HG03060 (cell line): ENCODE data around the gene ZBTB8B.
"Not testable (repeated sequence)": the region's sequence is repeated elsewhere in the genome, so short reads cannot be mapped to it uniquely, and the experiment has no call there.

Experiments used
- ATAC-seq: cut with Tn5 transposase; IDR thresholded peaks from one replicate; pipeline ENCODE4 v1.9.1; 2021; ENCODE audit warnings: low read depth, moderate number of reproducible peaks; ENCODE audit not compliant: unreplicated experiment

The ZBTB8B gene

GRCh38 chr1:32468791-32469190 lies 3.9 kb downstream of the ZBTB8B start:
- no peak for ATAC-seq

GRCh38 chr1:32470431-32470830 lies 5.6 kb downstream of the ZBTB8B start:
- ATAC-seq = no peak

- no peak for ATAC-seq
Measured at GRCh38 chr1:32470991-32471694, 6.3 kb downstream of the ZBTB8B start.

- ATAC-seq = no peak
Measured at GRCh38 chr1:32471695-32472362, 7.0 kb downstream of the ZBTB8B start.

GRCh38 chr1:32472966-32473365 lies 8.1 kb downstream of the ZBTB8B start:
- ATAC-seq = not testable (repeated sequence)

- ATAC-seq = no peak
Measured at GRCh38 chr1:32474954-32475353, 10.1 kb downstream of the ZBTB8B start.

GRCh38 chr1:32480003-32480402 lies 15.1 kb downstream of the ZBTB8B start:
- no peak for ATAC-seq

GRCh38 chr1:32480761-32481160 lies 15.9 kb downstream of the ZBTB8B start:
- ATAC-seq = no peak

GRCh38 chr1:32481788-32482187 lies 16.9 kb downstream of the ZBTB8B start:
- not testable (repeated sequence) for ATAC-seq

- no peak for ATAC-seq
Measured at GRCh38 chr1:32485554-32486255, 20.8 kb downstream of the ZBTB8B start.

GRCh38 chr1:32486463-32487113 lies 21.7 kb downstream of the ZBTB8B start:
- ATAC-seq = no peak

- ATAC-seq = no peak
Measured at GRCh38 chr1:32487182-32487581, 22.3 kb downstream of the ZBTB8B start.

- ATAC-seq = no peak
Measured at GRCh38 chr1:32489774-32490454, 25.0 kb downstream of the ZBTB8B start.

- ATAC-seq = no peak
Measured at GRCh38 chr1:32491386-32491785, 26.5 kb downstream of the ZBTB8B start.

GRCh38 chr1:32494196-32494595 lies 29.3 kb downstream of the ZBTB8B start:
- ATAC-seq = no peak

GRCh38 chr1:32494711-32495337 lies 30.0 kb downstream of the ZBTB8B start:
- ATAC-seq = no peak

- no peak for ATAC-seq
Measured at GRCh38 chr1:32496127-32496526, 31.3 kb downstream of the ZBTB8B start.

- ATAC-seq = no peak
Measured at GRCh38 chr1:32498751-32499150, 33.9 kb downstream of the ZBTB8B start.

GRCh38 chr1:32500387-32501209 lies 35.7 kb downstream of the ZBTB8B start:
- ATAC-seq = no peak
